HEK293T (cell line): ENCODE results near the gene SPIRE2.

ENCODE experiments used
- ARNT ChIP-seq: fragments of 450-650 bp; IDR thresholded peaks from 2 replicates; pipeline ENCODE4 v1.6.1; 2017; ENCODE audit warnings: mild to moderate bottlenecking
- BHLHE40 ChIP-seq: fragments of 450-650 bp; IDR thresholded peaks from 2 replicates; pipeline ENCODE4 v1.6.1; 2016; ENCODE audit warnings: mild to moderate bottlenecking, moderate library complexity, borderline replicate concordance
- CTBP1 ChIP-seq: fragments of 450-650 bp; IDR thresholded peaks from 2 replicates; pipeline ENCODE4 v1.6.1; 2016; ENCODE audit warnings: borderline replicate concordance
- ELF4 ChIP-seq: fragments of 450-650 bp; IDR thresholded peaks from 2 replicates; pipeline ENCODE4 v1.6.1; 2017; ENCODE audit warnings: antibody characterized with exemption
- FOXA1 ChIP-seq: fragments of 450-650 bp; IDR thresholded peaks from 2 replicates; pipeline ENCODE4 v1.6.1; 2016; ENCODE audit warnings: mild to moderate bottlenecking
- FOXK2 ChIP-seq: fragments of 450-650 bp; IDR thresholded peaks from 2 replicates; pipeline ENCODE4 v1.6.1; 2016; ENCODE audit warnings: mild to moderate bottlenecking
- FOXM1 ChIP-seq: fragments of 450-650 bp; IDR thresholded peaks from 2 replicates; pipeline ENCODE4 v1.6.1; 2017; ENCODE audit warnings: mild to moderate bottlenecking, borderline replicate concordance
- HDGF ChIP-seq: fragments of 450-650 bp; IDR thresholded peaks from 2 replicates; pipeline ENCODE4 v1.6.1; 2017; ENCODE audit warnings: antibody characterized with exemption, borderline replicate concordance
- L3MBTL2 ChIP-seq: fragments of 450-650 bp; conservative IDR thresholded peaks from 2 replicates; pipeline ENCODE4 v1.6.1; 2016; ENCODE audit warnings: mild to moderate bottlenecking
- SP1 ChIP-seq: fragments of 450-650 bp; IDR thresholded peaks from 2 replicates; pipeline ENCODE4 v1.6.1; 2017
- TARDBP ChIP-seq: fragments of 450-650 bp; IDR thresholded peaks from 2 replicates; pipeline ENCODE4 v1.6.1; 2016
- ZNF384 ChIP-seq: fragments of 450-650 bp; IDR thresholded peaks from 2 replicates; pipeline ENCODE4 v1.6.1; 2016

- TF ChIP-seq ZNF384, result no peak
- no peak for TF ChIP-seq HDGF
- TF ChIP-seq ARNT, result no peak
- no peak for TF ChIP-seq FOXM1
- no peak for TF ChIP-seq L3MBTL2
- no peak for TF ChIP-seq BHLHE40
- no peak for TF ChIP-seq ELF4
- TF ChIP-seq TARDBP, result no peak
- TF ChIP-seq FOXA1, result no peak
- no peak for TF ChIP-seq CTBP1
- no peak for TF ChIP-seq SP1
- no peak for TF ChIP-seq FOXK2
These were observed 80.0 kb downstream of the SPIRE2 start for GRCh38 chr16:89908236-89908635.
